A172 (cell line): ENCODE results near the gene CAV3. TPM values are rescaled to one million over a fixed set of nuclear protein-coding genes. Genes with fewer than 3 reads are reported as not detected.
"Not testable (repeated sequence)": the region's sequence is repeated elsewhere in the genome, so short reads cannot be mapped to it uniquely, and the experiment has no call there.

Experiments used
- DNase-seq: peaks from one replicate; pipeline ENCODE4 v3.0.0-alpha.2; 2015; ENCODE audit warnings: low spot score
- total RNA-seq: library from RNA; depleted of rRNA; stranded (reverse); fragments of >200 nt; shearing (Covaris generic); gene quantifications from 2 replicates; pipeline ENCODE4 v1.2.3, GENCODE V29; 2014; rRNA removed

CAV3 gene
- 0.24 TPM in 1 of 2 replicates, not detected in the other for total RNA-seq

DNA sequence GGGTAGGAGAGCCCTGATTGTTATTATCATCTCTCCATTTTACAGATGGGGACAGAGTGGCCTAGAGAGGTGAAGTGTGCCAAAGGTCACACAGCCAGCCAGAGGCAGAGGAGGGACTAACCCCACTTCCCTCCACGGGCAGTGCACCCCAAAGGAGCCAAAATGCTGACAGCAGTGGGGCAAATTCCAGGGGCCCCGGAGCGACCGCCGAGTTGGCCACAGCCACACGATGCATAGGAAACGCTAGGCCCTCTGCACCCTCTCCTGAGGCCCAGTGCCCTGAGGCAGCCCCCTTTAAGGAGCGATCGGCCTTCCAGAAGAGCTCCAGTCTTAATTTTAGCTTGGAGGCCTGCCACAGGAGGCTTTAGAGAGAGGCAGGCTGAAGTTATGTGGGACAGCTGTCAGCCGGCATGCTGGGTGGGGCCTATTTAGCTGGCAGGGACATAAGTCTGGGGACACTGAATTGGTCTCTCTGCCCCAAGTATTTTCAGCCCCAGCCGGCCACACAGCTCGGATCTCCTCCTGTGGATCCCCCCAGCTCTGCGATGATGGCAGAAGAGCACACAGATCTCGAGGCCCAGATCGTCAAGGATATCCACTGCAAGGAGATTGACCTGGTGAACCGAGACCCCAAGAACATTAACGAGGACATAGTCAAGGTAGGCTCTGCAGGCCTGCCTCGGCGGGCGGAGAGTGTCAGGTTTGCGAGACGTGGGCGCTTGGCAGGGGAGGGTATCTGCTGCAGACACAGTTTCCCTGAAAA lies at the start of gene CAV3:
TSS of gene CAV3 (plus strand) at position 471 of the 763 bp plus-strand sequence. CDS start at position 546, 75 bp downstream.
- DNase-seq, result no peak

DNA sequence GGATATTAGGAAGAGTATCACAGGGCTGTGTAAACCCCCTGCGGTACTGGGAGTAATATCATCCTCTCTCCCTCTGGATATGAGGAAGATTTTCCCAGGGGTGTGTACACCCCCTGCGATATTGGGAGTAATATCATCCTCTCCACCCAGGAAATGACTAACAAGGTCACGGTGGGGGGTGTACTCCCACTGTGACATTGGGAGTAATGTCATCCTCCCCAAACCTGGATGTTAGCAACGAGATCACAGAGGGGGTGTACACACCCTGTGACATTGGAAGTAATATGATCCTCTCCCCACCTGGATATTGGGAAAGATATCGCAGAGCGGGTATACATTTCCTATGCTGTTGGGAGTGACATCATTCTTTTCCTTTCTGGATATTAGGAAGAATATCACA lies 48.6 kb upstream of the CAV3 start:
- peak; percentile 84 for DNase-seq

DNA sequence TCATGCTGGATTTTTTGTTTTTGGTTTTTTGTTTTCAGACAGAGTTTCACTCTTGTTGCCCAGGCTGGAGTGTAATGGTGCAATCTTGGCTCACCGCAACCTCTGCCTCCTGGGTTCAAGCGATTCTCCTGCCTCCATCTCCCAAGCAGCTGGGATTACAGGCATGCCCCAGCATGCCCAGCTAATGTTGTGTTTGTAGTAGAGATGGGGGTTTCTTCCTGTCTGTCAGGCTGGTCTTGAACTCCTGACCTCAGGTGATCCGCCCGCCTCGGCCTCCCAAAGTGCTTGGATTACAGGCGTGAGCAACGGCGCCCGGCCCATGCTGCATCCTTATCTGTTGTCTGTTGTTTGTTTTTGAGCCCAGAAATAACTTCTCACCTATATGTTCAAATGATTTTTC lies 42.3 kb upstream of the CAV3 start:
- DNase-seq, result not testable (repeated sequence)

DNA sequence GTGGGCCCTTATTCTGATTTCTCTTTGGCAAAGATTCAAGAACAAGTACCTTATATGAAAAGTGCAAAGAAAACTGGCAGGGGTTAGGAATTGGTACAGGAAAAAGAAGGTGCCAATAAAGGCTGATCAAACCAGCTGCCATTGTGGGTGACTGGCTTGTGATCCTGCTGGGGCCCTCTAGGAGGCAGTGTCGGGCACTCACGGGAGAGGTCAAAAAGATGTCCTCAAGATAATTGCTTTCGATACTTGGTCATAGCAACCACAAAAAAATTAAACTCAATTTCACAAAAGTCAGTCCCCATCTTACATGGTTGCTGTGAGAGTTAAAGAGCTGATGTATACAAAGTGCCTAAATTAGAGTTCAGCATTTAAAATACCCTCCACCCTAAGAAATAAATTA lies 31.0 kb upstream of the CAV3 start:
- no peak for DNase-seq

DNA sequence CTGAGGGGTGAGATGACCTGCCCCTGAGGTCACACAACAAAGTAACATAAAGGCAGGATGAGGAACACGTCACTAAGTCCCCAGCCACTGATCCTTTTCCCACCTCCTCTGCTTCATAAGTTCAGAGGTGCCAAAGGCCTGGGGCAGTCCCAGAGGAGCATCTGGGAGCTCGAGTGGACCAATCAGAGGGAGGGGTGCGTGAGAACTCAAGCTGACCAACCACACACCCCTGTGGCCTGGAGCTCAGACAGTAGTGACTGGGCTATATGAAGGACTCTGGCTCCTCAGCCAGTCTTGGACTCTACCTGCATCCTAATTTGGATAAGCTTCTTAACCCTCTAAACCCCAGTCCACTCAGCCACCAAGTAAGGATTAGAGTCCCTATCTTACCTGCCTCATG lies 28.0 kb upstream of the CAV3 start:
- no peak for DNase-seq

DNA sequence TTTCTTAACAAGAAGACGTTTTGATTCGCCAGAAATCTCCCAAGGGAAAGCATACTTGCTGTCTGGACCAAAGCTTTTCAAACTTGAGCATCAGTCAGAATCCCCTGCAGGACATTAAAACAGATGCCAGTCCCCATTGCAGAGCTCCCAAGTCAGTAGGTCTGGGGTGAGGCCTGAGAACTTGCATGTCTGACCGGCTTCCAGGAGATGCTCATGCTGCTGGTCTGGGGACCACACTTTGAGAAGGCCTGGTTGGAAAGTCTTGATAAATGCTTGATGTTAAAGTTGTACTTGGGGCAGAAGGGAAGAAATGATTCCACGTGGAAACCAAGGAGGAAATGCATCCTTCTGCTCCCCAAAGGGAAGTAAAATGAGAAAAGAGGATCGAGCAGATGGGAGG lies 24.3 kb upstream of the CAV3 start:
- no peak for DNase-seq

DNA sequence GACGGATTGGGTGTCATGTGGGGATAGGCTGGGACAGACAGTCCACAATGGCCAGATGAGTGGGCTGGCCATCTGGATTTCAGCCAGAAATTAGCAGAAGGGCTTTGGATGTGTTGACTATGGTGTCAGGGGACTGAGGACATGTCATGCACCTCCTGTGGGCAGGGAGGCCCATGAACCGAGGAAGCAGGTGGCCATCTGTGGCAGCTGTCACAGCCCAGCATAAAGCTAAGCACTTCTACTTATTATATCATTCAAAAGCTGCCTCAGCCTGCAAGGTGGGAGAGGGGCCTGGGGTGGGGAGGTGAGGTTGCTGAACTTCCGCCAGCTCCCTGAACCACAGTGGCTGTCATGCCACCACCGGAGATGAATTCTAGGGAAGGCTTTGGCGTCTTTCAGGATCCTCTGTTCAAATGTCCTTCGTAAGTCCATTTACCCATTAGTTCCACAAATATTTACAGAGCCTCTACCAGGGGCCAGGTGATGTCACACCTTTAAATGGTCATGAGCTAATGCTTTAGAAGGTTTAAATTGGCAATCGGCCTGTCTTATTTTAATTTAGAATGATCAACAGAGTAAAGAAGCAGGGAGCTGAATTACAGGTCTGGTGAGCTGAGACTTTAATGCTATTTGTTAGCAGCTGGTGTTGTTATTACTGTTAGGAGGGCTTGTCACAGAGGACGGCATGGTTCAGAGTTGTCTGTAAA lies 23.6 kb upstream of the CAV3 start:
- no peak for DNase-seq

DNA sequence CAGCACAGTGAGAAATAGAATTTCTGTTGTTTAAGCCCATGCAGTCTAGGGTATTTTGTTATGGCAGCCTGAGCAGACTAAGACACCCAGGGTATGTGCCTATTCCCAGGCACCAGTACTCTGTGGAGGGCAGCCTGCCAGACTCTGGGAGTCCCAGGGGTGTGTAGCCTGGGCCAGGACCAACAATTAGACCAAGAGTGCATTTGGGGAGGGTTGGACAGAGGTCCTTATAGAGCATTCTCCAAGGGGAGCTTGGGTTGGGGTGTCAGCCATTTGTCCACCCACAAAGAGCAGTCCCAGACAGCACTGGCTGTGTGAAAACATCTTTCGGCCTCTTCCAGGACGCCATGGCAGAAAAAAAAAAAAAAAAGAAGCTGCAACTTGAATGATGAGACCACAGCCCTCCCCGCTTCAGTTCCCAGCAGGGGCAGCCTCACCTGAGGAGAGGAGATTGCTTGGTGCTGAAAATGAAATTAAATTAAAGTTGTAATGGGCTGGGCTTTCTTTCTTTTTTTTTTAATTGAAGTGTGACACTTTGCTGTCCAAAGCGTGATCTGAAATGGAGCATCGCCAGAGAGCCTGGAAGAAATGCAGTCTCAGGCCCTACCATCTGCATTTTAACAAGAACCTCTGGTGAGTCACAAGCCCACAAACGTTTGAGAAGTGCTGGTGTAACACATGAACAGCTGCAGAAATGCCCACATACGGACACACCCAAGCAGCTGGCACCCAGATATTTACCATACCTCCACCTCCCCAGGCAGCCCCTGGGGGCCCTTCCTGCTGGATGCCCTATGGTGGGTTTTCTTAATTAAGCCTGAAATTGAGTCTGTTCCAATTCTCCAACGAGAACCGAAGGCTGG lies 21.3 kb upstream of the CAV3 start:
- DNase-seq, result peak; percentile 96

DNA sequence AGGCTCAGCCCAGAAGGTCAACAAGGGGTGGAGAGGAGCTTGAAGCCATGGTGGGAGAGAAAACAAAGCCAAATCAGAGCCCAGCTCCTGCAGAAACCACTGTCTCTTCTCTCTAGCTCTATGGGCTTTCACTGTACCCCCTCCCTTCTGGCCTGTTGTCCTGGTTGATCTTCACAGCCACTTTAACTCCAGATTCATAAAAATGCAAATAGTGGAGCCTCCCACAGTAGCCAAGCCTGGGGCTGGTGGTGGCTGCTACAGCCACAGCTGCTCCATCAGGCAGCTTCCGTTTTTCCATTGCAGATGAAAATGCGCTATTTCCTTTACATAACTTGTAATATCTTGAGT lies 20.7 kb upstream of the CAV3 start:
- DNase-seq, result no peak

DNA sequence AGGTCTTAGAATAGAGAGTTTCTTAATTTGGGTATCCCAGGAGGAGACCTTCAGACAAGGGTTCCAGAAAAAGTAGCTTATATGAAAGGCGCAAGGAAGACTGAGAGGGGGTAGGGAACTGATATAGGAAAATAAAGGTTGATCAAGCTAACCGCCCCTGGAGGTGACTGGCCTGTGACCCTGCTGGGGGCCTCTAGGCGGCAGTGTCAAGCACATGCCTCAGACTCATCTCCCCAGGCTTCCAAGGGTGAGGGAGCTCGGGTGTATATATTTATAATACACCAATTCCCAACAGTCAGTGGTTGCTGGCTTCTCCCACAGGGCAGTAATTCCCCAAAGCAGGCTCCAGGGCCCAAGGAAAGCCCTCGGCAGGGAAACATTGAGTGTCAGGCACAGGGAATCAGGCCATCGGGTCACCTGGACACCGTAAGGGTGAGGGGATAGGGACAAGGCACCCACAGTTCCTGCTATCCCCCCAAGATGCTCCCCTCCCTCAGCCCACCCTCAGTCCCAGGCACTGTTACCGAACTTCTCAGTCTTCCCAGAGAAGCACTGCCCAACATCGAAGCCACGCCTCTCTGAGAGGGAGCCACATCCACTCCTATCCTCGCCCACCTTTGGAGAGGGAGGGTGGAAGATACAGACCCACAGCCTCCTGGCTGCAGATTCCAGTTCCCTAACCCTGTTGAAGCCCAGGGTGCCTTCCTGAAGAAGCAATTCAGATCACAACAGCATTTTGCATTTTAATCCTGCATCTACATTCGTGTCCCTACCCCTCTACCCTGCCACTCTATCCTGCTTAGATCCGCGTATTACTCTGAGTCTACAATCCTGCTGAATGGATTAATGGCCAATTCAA lies 19.5 kb upstream of the CAV3 start:
- DNase-seq, result peak; percentile 26

DNA sequence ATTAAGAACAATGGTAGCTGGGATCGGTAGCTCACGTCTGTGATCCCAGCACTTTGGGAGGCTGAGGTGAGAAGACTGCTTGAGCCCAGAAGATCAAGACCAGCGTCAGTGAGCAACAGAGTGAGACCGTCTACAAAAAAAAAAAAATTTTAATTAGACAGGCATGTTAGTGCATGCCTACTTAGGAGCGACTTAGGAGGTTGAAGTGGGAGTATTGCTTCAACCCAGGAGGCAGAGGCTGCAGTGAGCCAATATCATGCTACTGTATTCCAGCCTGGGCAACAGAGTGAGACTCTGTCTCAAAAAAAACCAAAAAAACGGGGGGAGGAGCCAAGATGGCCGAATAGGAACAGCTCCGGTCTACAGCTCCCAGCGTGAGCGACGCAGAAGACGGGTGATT lies 17.8 kb upstream of the CAV3 start:
- not testable (repeated sequence) for DNase-seq

DNA sequence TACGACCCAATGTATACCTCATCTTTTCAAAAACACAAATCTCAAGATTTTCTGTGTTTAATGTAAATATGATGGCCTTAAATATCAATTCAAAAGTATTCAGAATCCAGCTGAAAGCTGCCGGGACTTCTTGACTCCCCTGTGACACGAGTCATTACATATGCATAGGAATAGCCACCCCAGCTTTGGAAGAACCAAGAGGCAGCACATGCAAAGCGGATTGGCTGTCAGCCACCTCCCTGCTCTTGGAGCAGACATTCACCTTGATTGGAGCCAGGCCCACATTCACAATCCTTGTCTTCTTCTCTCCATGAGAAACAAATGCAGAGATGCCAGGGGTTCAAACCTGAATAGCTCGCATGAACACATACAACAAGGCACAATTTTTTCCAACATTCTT lies 10.8 kb upstream of the CAV3 start:
- no peak for DNase-seq

DNA sequence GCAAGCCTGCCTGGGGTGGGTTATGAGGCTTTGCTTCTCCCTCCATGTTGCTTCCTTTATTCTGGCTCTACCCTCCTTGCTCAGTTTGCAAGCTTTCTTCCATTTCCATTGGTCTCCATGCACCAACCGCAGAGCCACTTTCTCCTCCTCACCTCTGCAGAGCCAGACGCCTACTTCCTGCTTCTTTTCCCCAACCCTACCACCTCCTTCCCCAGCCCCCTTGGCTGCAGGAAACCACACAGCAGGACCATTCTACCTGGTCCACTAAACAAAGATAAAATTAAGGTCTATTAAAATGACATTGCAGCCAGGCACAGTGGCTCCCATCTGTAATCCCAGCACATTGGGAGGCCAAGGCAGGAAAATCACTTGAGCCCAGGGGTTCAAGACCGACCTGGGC lies 10.0 kb upstream of the CAV3 start:
- no peak for DNase-seq

DNA sequence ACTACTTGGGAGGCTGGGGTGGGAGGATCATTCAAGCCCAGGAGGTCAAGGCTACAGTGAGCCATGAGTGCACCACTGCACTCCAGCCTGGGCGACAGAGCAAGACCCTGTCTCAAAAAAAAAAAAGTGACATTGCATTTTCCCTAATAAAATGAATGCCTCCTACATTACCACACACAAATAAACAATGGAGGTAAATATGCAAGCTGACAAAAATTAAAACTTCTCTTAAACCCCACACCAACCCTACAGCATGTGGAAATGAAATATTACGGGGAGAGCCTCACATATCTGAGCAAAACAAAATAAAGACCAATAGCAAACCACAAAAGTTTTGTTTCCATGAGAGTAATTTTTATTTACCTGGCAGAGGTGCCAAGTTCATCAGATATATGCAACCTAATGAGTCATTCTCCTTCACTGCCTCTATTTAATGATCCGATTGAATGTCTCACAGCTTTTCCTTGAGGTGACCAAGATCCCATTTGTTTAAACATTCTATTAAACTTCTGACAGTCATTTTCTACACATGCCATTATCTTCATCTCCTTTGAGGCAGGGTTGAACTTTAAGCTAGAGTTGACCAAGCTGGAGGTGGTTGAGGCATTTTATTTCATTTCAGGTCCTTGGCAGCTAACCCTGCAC lies 9.4 kb upstream of the CAV3 start:
- DNase-seq, result no peak

DNA sequence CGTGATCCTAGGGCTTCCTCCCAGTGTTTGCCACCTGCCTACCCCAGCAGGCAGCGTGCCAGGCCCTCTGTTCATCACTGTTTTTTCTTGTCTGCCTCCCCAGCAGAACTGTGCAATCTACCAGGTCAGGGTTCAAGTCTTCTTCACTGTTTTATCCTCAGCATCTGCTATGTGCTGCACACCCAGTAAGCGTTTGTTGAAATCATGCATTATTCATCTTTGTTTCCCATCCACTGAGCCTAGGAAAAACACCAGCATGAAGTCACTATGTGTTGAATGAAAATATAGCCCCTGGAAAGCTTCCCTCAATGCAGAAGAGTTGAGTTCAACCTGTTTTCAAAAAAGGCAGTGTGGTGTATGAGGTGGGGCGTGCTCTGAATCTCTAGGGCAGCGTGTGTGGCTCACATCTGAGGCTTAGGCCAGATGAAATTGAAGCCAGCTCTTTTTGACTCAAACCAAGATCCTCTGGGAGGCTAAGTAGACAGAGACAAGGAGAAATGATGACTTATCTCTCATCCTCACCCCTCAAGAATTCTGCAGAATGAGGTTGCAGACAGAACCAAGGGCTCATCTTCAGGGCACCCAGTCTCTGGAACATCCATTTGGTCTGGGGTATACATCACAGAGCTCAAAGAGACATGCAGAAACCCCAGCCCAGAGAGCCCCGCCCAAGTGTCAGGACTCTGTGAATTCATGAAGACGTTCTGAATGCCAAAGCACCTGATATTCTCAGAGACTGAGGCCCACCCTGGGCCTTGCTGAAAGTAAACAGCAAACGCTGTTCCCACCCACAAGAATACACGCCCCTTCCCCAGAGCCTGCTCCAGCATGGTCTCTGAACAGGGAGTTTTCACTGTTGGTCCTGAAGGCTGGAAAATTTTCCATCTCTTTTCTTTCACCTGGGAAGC lies 5.7 kb upstream of the CAV3 start:
- no peak for DNase-seq

DNA sequence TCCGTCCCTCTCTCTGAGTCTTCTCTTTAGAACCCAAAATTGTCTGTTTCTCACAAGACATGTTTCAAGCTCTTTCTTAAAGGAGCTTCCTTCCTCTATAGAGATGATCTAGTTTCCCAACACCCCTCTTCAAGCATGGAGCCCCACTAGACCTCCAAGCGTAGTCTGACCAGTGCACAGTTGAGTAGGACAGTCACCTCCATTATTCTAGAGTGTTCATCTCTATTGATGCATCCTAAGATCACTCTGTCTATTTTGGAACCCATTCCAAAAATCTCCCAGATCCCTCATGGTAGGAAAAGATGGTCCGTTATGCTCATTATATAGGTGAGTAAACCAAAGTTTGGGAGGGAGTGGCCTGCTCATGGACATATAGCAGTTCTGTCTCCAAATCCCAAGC lies 4.1 kb upstream of the CAV3 start:
- DNase-seq, result no peak

DNA sequence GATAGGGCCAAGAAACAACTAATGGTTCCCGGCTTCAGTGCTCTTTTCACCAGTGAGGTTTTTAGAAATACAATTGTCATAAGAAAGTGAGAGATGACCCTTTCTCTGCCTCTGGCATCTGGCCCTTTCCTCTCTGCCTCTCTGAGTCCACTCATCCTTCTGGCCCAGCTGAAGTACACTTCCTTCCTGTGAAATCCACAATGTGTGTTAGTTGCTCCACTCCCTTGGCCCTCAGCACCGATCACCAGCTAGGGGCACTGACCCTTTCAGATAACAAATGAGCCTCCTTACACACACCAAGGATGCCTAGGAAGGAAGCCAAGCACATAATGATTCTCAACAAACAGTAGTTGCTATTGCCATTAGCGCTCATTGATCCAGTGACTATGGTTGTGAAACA lies 2.9 kb upstream of the CAV3 start:
- no peak for DNase-seq

DNA sequence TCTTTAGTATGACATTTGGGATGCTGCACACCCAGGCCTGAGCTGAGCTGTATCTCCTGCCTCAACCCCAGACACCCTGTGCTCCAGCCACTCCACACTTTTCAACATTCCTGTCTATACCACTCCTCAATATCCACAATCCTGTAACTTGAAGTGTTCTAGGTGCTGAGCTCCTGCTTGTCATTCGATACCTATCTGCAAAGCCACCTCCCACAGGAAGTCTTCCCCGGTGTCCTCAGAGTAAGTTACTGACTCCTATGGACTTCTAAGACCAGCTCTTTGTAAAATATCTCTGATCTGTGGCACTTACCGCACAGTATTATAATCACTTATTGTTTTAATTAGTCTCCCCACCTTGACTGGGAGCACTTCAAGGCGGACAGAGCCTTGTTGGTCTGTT lies 1.2 kb upstream of the CAV3 start:
- DNase-seq, result no peak

DNA sequence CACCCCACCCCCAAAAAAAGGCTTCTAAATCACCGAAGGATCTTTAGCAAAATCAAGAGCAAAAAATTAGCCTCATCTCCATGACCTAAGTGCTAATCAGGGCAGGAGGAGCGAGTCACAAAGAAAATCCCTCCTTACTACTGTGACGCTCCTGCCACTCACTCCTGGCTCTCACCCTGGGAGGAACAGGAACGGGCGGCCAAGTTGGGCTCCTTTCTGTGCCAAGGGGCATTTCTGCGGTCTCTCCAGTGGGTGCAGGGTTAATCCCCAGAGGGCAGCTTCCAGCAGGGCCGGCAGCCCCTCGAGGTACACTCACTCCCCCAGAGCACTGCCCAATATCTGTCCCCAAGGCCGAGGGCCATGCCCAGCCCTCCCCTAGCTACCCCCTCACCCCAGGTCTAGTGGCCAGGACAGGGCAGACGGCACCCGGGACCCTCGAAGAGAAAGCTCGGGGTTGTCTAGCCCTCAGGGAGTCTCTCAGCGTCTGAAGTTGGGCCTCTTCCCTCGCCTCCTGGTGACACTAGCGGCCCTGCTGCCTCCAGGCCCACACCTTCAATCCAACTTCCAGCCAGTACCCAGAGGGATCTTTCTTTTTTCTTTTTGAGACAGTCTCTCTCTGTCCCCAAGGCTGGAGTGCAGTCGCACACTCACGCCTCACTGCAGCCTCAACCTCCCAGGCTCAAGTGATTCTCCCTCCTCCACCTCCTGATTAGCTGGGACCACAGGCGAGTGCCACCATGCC lies 706 bp downstream of the CAV3 start:
- no peak for DNase-seq
